Nucleus accumbens (tissue), 56 donors: ENCODE measurements around the gene PLCB1.
A peak's percentile ranks its signal among the peaks of the same experiment; 100 is the strongest.
"Not testable (repeated sequence)": the region's sequence is repeated elsewhere in the genome, so short reads cannot be mapped to it uniquely, and the experiment has no call there.

Experiments
- DNase-seq, 56 donors: peaks; one replicate each; lab custom pipeline; 2025; lab: John Stamatoyannopoulos, UW

The PLCB1 gene

DNA sequence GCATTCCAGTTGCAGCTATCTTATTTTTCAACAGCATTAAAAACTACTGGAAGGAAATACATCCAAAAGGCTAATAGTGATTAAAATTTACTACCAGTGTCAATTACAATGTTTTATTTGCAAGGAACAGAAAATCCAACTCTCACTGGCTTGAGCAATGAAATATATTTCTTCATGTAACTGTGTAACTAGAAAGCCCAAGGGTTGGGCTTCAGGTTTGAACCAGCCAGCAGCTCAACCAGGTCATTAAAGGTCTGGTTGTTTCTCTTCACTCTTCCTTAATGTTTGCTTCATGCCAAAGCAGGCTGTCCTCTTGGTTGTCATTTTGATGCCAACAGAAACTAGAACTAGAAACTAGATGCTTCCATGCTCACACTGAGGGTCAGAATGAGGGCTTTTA lies 437.7 kb downstream of the PLCB1 start:
- no peak for DNase-seq

DNA sequence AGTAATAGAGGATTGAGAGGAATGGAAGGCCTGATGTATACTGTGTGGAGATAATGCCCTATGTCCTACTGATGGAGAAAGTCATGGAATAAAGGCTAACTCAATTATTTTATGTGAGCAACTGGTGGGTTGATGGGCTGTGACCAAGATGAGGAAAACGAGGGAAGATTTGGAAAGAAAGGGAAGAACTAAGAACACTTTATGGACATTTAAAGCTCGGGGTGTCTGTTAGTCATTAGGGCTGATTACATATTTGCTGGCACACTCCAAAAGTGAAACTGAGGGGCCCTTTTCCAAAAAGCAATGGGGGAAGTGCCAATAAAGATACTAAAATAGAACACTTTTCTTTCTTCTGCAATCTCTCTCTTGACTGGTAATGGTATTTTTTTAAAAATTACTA lies 439.5 kb downstream of the PLCB1 start:
- DNase-seq: no peak

DNA sequence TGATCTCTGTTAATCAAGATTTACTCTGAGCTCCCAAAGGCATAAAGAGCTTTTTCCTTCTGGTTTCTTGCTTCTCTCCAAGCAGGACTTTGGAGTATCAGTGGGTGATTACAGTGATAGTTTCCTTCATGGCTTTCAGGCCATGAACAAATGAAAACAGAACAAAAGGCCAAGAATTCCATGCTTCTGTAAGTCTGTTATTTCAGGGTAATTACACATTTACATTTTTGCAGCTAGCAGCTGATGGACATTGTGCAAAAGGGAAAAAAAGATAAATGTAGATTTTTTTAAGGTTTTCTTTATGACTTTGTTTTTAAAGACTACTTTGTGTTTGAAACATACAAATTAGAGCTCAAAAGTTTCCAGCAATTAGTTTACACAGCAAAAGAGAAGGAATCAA lies 441.6 kb downstream of the PLCB1 start:
- no peak for DNase-seq

DNA sequence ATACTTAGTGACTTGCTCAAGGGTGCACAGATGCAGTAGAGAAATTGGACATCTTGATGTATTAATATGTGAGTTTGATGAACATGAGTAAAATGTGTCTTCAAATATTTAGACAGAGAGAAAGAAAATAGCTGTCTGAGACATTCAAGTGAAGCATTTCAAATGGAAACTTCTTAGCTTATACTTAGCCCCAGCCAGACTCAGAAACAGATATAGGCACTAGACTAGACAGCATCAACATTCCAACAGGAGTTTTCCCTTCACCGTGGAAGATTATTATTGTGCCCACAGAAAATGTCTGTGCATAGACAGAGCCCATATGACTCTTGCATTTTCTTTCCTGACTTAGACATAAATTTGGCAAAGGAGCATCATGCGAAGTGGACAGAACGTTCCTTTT lies 443.0 kb downstream of the PLCB1 start:
- no peak for DNase-seq

DNA sequence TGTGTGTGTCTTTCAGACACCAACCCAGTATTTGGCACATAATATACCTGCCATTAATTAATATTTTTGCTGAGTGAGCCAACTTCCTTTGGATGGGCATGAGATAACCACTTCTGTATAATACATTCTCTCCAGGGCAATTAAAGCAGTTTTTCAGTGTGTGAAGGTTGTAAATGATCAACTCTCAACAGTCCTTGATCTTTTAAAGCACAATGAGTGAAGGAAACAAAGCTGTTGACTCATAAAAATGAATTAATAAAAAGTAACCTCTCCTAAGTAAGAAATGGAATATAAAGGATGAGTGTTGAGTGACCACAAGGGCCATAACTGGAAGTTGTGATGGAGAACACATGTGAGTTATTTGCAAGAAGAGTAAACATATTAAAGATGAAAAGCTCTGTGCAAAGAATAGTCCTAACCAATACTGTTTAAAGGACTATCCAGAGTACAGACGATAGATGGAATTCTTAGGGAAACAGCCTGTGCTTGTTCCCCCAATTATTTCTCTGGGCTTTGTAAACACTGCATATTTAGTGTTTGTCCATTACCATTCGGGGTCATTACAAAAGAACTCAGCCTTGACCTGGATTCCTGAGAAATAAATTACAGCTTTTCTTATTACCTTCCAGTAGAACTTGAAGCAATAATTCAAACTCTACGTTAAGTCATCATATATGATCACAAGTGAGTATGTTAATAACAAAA lies 446.2 kb downstream of the PLCB1 start:
- no peak for DNase-seq

DNA sequence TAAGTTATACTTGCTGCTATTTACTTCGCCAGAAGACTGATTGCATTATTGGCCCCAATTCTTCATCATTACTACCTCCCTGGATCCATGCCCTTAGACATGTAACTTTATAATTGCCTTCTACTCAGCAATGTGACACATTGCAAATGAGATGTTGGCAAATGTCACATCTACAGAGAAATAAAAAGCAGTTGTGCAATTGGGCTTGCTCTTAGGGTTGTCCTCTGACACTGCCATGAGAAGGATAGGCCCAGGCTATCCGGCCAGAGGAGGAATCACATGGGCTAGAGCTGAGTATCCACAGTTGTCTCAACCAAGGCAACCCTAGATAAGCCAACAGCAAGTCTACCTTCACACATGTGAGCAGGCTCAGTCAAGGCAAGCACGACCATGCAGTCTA lies 447.0 kb downstream of the PLCB1 start:
- DNase-seq: no peak

DNA sequence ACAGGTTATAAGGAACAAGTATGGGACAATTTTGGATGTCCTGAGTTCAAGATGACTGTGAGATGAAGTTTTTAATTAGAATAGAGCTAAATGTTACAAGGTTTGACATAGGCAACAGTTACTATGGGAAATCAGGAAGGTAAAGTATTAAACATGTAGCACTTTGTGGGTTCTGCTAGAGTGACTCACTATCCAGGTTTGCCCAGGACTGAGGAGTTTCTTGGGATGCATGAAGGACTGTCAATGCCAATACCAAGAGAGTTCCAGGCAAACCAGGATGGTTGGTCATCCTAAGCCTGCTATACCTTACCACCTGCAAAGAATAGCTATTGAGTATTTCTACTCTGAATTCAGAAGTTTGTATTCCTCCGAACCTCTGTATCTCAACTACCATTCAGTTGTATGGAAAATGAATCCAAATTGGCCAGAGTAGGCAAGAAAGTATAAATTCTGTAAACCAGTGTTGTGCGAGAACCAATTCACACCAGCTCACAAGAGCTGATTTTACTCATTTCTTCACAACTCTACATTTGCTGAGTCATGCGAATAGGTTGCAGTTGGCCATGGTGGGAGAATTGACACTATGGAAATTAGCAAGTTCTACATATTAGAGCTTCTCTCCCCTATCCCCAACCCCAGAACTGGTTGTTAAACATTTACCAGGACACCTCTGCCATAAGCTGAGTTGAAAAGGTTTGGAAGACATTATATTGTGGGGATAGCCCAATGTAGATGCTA lies 449.5 kb downstream of the PLCB1 start:
- no peak for DNase-seq

DNA sequence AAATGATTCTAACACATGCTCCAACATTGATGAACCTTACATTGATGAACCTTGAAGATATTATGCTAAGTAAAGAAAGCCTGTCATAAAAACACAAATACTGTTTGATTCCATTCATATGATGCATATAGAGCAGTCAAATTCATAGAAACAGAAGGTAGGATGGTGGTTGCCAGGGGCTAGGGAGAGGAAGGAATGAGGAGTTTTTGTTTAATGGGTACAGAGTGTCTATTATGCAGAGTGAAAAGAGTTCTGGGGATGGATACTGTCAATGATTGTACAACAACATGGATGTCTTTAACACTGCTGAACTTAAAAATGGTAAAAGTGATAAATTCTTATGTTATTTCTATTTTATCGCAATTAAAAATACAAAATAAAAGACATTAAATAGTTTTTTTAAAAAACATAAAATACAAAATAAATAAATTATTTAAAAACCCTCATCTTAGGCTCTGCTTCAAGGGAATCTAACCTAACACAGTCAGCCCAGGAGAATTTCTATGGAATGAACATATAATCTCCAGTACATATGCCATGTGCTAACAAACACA lies 451.0 kb downstream of the PLCB1 start:
- DNase-seq: no peak

DNA sequence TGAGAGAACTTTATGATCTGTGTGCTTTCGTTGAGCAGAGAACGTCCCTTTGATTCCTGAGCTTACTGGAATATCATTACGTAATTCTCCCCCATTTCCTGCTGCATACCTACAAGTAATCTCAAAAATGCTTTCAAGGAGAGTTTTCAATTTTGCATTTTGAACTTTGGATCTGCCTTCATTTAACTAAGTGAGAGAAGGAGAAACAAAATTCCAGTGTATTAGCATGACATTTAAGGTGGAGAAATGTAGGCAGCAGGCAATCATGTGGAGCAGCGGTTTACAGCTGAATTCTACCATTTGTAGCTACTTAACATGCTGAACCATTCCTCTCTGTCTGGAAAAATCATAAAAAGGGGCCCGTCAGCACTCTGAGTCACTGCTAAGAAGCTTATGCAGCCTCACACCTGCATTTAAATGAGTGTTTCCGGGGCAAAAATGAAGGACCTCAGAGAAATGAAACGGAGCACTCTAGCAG lies 451.5 kb downstream of the PLCB1 start:
- peak in 14 of 56 donors; percentile 2 to 54 (median 19) for DNase-seq

DNA sequence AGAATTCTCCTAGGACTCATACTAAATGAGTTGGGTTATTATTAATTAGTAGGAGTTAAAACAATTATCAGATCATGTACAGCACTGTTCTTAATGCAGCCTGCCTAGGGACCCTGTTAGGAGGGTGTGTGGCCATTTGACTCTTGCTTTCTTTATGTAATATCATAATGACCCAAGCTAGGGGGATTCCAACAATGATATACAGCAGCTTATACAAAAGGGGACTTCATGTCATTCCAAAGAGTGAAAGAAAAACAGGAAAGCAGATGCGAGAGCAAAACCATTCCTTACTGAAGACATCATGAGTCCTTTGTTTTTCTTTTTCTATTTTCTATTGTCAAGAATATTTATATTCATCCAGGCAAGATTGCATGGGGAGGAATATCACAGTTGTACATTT lies 455.2 kb downstream of the PLCB1 start:
- DNase-seq: no peak

DNA sequence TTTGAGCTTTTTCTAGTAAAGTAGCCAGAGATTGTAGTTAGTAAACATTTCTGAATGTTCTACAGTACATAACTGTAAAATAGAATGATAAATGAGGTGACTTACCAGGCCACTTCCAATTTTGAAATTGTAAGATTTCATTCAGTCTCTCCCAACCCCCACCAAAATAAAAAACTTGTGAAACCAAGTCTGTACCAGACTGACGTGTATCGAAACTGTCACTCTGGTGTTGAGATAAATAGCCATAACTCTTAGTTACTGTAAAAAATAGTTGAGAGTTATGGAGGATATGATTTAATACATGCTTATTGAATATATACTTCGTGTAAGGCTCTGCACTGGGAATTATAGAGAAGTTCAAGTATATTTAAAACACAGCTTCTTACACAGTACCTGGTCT lies 455.7 kb downstream of the PLCB1 start:
- DNase-seq: no peak

DNA sequence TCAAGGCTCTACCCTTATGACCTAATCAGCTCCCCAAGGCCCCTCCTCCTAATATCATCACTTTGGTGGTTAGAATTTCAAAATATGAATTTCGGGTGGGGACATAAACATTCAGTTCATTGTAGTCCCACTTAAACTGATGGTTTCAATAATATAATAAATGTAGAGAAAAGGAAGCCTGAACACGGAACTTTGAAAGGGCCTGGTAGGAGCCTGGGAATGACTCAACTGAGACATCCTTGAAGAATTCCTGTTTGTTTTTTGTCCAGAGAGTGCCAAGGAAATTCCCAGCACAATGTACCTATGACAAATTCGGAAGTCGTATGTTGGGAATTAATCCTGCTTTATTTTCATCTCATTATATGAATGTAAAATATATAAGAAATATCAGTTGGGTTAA lies 457.9 kb downstream of the PLCB1 start:
- no peak for DNase-seq

DNA sequence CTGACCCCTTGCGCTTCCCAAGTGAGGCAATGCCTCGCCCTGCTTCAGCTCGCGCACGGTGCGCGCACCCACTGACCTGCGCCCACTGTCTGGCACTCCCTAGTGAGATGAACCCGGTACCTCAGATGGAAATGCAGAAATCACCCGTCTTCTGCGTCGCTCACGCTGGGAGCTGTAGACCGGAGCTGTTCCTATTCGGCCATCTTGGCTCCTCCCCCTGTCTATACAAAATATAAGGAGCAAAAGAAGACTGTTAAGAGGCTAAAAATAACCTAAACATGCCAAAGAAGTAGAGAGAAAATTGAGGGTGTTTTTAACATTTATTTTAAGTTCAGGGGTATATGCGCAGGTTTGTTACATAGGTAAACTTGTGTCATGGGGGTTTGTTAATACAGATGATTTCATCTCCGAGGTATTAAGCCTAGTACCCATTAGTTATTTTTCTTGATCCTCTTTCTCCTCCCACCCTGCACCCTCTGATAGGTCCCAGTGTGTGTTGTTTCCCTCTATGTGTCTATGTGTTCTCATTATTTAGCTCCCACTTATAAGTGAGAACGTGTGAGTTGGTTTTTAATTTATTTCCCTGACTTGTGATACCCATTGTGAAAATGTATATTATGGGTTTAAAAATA lies 469.0 kb downstream of the PLCB1 start:
- DNase-seq: not testable (repeated sequence)

DNA sequence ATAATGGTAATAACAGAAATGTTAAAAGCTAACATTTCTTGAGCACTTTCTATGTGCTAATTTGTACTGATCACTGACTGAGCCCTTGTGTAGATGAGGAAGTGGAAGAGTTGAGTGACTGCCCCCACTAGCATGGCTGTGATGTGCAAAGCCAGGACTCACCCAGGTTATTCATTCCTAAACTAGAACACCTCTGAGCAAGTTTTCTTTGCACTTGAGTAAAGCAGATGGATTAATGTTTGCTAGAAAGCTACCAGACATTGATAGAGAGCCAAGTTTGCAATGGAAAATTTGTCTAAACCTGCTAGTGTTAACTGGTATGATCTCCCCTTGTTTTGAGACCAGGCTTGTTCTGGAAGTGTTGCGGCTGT lies 469.5 kb downstream of the PLCB1 start:
- no peak for DNase-seq

DNA sequence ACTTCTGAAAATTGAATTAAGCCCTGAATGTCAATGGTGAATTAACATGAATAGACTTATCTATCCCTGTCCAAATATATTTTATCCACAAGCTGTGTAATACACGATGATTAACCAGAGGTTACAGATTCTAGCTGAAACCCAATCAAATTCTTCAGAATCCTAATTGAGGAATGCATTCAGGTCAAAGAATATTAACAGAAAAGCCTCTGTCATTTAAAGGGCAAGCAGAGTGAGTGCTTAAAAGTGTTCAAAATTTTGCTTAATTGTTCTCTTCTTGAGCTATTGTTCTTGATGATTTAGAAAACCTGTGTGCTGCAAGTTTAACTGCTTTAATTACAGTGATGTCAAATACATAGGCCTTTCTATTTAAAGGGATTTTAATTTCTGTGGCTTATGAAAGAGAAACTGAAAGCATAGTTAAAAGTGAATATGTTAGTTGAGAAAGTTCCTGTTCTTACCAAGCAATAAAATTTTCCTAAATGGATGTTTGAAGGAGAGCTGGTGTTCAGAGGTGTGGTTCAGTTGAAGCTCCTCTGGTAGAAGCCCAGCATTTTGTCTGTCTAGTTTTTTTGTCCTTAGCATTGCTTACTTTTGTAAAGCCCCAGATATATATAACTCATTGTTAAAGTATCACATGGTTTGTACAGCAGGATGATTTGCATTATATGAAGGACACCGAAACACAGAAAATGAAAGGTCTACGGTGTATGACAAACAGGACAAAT lies 470.5 kb downstream of the PLCB1 start:
- DNase-seq: no peak

DNA sequence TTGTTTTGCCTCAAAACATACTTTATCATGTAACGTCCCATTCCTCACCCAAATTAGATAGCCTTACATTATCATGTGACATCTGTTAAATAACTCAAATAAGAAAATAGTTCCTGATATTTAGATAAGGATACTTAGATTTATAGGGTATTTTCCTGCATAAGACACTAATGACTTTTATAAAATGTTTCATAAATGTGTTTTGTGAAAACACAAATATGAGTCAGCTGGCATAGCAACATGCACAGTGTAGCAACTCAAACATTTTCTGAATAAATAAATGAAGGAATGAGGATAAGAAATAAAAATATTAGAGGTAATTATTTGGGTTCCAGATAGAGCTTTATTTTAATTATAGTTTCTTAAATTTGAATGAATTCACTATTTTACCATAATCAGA lies 476.4 kb downstream of the PLCB1 start:
- DNase-seq: no peak

DNA sequence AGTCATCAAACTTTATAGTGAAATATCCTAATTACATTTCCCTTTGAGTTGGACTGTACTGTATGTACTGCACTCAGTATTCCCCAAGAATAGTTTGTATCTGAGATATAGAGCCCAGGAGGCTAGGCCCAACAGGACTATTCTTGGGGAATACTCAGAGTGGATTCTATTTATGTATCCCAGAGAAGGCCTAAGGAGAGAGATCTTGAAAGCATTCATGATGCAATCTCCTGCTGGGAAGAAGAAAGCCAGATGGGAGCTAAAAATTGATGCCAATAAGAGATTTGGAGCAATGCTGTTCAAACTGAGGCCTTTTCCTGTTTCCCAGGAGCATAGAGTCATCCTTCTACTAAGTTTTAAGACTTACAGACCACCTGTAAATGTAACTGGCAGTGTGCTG lies 484.7 kb downstream of the PLCB1 start:
- no peak for DNase-seq

DNA sequence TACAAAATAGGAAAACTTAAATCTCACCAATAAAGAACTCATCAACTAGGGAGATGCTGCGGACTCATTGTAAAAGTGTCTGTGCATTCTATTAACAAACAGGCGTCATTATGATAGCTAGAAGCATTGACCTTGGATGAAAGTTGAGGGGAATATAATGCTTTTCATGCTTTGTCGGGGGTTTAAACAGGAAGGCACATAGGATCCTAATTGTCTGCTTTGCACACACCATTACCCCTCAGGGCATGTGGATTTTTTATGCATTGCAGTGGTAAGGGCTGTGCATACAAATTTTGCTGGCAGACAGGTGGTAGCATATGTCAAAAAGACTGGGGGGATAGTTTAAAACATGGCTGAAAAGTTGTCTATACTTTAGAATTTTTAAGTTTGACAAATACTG lies 488.9 kb downstream of the PLCB1 start:
- DNase-seq: no peak

DNA sequence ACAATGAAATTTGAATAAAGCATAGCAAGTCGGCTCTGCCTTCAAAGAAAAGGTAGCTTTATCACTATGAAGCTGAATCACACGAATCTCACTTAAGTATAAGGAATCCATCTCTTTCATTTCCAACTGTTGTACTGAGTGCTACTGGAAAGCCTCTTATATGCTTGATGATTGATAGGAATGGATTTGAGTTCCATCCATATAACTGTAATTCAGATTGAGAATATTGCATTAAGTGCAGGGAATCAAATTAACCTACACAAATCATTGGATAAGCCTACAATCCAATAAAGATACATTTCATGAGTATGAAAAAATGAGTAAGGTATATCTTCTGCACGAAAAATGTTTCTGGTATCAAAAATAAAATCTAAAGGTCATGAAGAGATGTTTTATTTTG lies 492.0 kb downstream of the PLCB1 start:
- no peak for DNase-seq

DNA sequence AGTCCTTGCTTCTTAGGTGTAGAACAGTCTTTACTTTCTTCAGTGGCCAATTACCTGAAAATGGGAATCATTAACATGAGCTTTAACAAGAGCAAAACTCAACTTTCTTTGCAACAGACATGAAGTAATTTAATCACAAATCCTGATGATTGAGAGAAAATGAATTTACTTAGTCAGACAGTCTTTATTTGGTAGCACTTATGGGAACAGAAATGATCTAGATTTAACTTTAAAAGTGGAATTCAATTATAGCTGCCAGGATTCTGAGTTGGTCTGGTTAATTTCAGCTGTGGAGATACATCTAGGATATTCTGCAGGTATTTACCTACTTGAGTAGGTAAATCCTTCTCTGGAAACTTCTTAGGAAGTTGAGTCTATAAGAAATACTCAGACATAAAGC lies 492.6 kb downstream of the PLCB1 start:
- no peak for DNase-seq
